GM21423 (cell line): ENCODE measurements around the gene NEXN.
A peak's percentile ranks its signal among the peaks of the same experiment; 100 is the strongest.
"Not testable (repeated sequence)": the region's sequence is repeated elsewhere in the genome, so short reads cannot be mapped to it uniquely, and the experiment has no call there.

Source experiments
- ATAC-seq: cut with Tn5 transposase; IDR thresholded peaks from one replicate; pipeline ENCODE4 v1.9.1; 2021; ENCODE audit warnings: mild to moderate bottlenecking, moderate library complexity; ENCODE audit not compliant: unreplicated experiment

The NEXN gene

GRCh38 chr1:77958391-77958790 is 70.0 kb downstream of the NEXN start:
- no peak for ATAC-seq

GRCh38 chr1:77958850-77959249 is 70.4 kb downstream of the NEXN start:
- ATAC-seq = no peak

GRCh38 chr1:77961392-77961791 is 73.0 kb downstream of the NEXN start:
- ATAC-seq = no peak

GRCh38 chr1:77966291-77966690 is 77.9 kb downstream of the NEXN start:
- ATAC-seq = no peak

- no peak for ATAC-seq
Measured at GRCh38 chr1:77970192-77970591, 81.8 kb downstream of the NEXN start.

- ATAC-seq = no peak
Measured at GRCh38 chr1:77972080-77972479, 83.7 kb downstream of the NEXN start.

GRCh38 chr1:77975386-77975785 is 87.0 kb downstream of the NEXN start:
- no peak for ATAC-seq

GRCh38 chr1:77975907-77976306 is 87.5 kb downstream of the NEXN start:
- no peak for ATAC-seq

GRCh38 chr1:77976433-77977076 is 88.1 kb downstream of the NEXN start:
- no peak for ATAC-seq

GRCh38 chr1:77977989-77978292 is 89.5 kb downstream of the NEXN start:
- no peak for ATAC-seq

GRCh38 chr1:77978293-77978968 is 90.0 kb downstream of the NEXN start:
- peak; percentile 61 for ATAC-seq

- ATAC-seq = peak; percentile 73
Measured at GRCh38 chr1:77978969-77979876, 90.8 kb downstream of the NEXN start, which contains the start of gene FUBP1. FUBP1 (minus strand) TSS chr1:77979072; CDS start chr1:77979004, 68 bp downstream.

- not testable (repeated sequence) for ATAC-seq
Measured at GRCh38 chr1:77983352-77983996, 95.0 kb downstream of the NEXN start.

- ATAC-seq = no peak
Measured at GRCh38 chr1:77983997-77984355, 95.6 kb downstream of the NEXN start.

- ATAC-seq = no peak
Measured at GRCh38 chr1:77984629-77985028, 96.2 kb downstream of the NEXN start.

- no peak for ATAC-seq
Measured at GRCh38 chr1:77986810-77987209, 98.4 kb downstream of the NEXN start.

- no peak for ATAC-seq
Measured at GRCh38 chr1:77987919-77988318, 99.5 kb downstream of the NEXN start.

GRCh38 chr1:77989744-77990143 is 101.3 kb downstream of the NEXN start:
- no peak for ATAC-seq

GRCh38 chr1:77990629-77991204 is 102.3 kb downstream of the NEXN start:
- ATAC-seq = no peak

- ATAC-seq = no peak
Measured at GRCh38 chr1:77991638-77992037, 103.2 kb downstream of the NEXN start.
